A549 (cell line): ENCODE data around the gene KRT5.

Source experiments
- BCL3 ChIP-seq: fragments of >200 bp; sonication (Bioruptor Twin); formaldehyde crosslinking; IDR thresholded peaks from 3 replicates; pipeline ENCODE4 v1.6.1; 2016
- CTCF ChIP-seq: fragments of >200 bp; sonication (Bioruptor Twin); formaldehyde crosslinking; IDR thresholded peaks from 3 replicates; pipeline ENCODE4 v1.5.1; 2016
- JUN ChIP-seq, 2 experiments: fragments of >200 bp; sonication (Bioruptor Twin); formaldehyde crosslinking; IDR thresholded peaks; 2 replicates in 1 of 2; 3 replicates in 1 of 2; pipeline ENCODE4 v1.6.1; 2016 to 2017
- MAX ChIP-seq: IDR thresholded peaks from 2 replicates; pipeline ENCODE4 v1.6.1; 2012
- MAZ ChIP-seq: fragments of 150-350 bp; IDR thresholded peaks from 2 replicates; pipeline ENCODE4 v1.6.1; 2014; ENCODE audit warnings: antibody characterized with exemption, low read depth, low read length, borderline replicate concordance
- POLR2A ChIP-seq: IDR thresholded peaks from 2 replicates; pipeline ENCODE4 v1.6.1; 2012; ENCODE audit warnings: mild to moderate bottlenecking, low read length
- SREBF2 ChIP-seq: fragments of 450-650 bp; IDR thresholded peaks from 2 replicates; pipeline ENCODE4 v1.6.1; 2014; ENCODE audit warnings: mild to moderate bottlenecking, moderate library complexity
- USF2 ChIP-seq: fragments of 450-650 bp; IDR thresholded peaks from 2 replicates; pipeline ENCODE4 v1.6.1; 2014; ENCODE audit warnings: antibody characterized with exemption

- TF ChIP-seq POLR2A (no peak), MAZ (no peak), BCL3 (no peak), USF2 (no peak), CTCF (no peak), MAX (no peak), JUN (IDR thresholded peaks at IDR 0.05) (no peak), SREBF2 (no peak)
Measured at GRCh38 chr12:52488736-52489135, 31.5 kb downstream of the KRT5 start.
